ENCODE results near the gene SOX3. TPM values are rescaled to one million over a fixed set of nuclear protein-coding genes. Genes with fewer than 3 reads are reported as not detected.

The SOX3 gene
- total and polyA plus RNA-seq, 4 donors = not detected

GRCh38 chrX:140526171-140526570, 21.3 kb upstream of the SOX3 start:
- WGBS = 44% methylated on average over 5 of the region's 5 CpGs
- Histone ChIP-seq H3K9ac (ENCODE audit: low read depth in 1 of 2, low read length in 2 of 2) (no peak overlapping the region), H3K36me3 (ENCODE audit: control insufficient read depth in 4 of 4, insufficient read depth in 3 of 4, low read depth in 1 of 4, low read length in 3 of 4) (no peaks in the 10 kb centered on the region), H3K27me3 (ENCODE audit: control insufficient read depth in 4 of 4, insufficient read depth in 4 of 4, low read length in 3 of 4) (peaks cover 0 to 4% (median 1%) of the 10 kb centered on the region in 4 donors), H3K9me3 (ENCODE audit: control insufficient read depth in 4 of 4, low read length in 3 of 4) (no peaks in the 10 kb centered on the region), H3K4me3 (ENCODE audit: low read depth in 1 of 3, low read length in 3 of 3) (no peak overlapping the region), H3K27ac (ENCODE audit: low read depth in 1 of 2, low read length in 2 of 2) (no peak overlapping the region), H3K4me1 (ENCODE audit: control insufficient read depth in 4 of 4, insufficient read depth in 4 of 4, low read length in 3 of 4) (no peaks in the 10 kb centered on the region)
- TF ChIP-seq JUND (IDR thresholded peaks at IDR 0.05) (no peak), NR2F2 (IDR thresholded peaks at IDR 0.05) (no peak), EGR1 (IDR thresholded peaks at IDR 0.05; ENCODE audit: low read depth in 2 of 2) (no peak), RXRA (IDR thresholded peaks at IDR 0.05) (no peak), ZBTB33 (IDR thresholded peaks at IDR 0.05) (no peak), REST (IDR thresholded peaks at IDR 0.05) (no peak), RAD21 (IDR thresholded peaks at IDR 0.05) (no peak), FOXA2 (IDR thresholded peaks at IDR 0.05) (no peak), ATF3 (IDR thresholded peaks at IDR 0.05) (no peak), CTCF (IDR thresholded peaks at IDR 0.05; ENCODE audit: low read depth, low read length, missing input control) (no peak), HNF4A (conservative IDR thresholded peaks at IDR 0.05) (no peak), GABPA (IDR thresholded peaks at IDR 0.05 in 1 of 2, conservative IDR thresholded peaks at IDR 0.05 in 1 of 2) (no peak)
- DNase-seq (ENCODE audit: low spot score) = no peak

- H3K9me3 ChIP-seq (ENCODE audit: control insufficient read depth in 4 of 4, low read length in 3 of 4) = no peaks in the 10 kb centered on the region
- WGBS = 31% methylated on average over 2 of the region's 2 CpGs
- no peak for DNase-seq (ENCODE audit: low spot score)
- H3K27ac ChIP-seq (ENCODE audit: low read depth in 1 of 2, low read length in 2 of 2) = no peak overlapping the region
- no peak overlapping the region for H3K4me3 ChIP-seq (ENCODE audit: low read depth in 1 of 3, low read length in 3 of 3)
- peaks cover 0 to 6% (median 2%) of the 10 kb centered on the region in 4 donors for H3K27me3 ChIP-seq (ENCODE audit: control insufficient read depth in 4 of 4, insufficient read depth in 4 of 4, low read length in 3 of 4)
- H3K9ac ChIP-seq (ENCODE audit: low read depth in 1 of 2, low read length in 2 of 2) = no peak overlapping the region
- no peaks in the 10 kb centered on the region for H3K36me3 ChIP-seq (ENCODE audit: control insufficient read depth in 4 of 4, insufficient read depth in 3 of 4, low read depth in 1 of 4, low read length in 3 of 4)
- no peaks in the 10 kb centered on the region for H3K4me1 ChIP-seq (ENCODE audit: control insufficient read depth in 4 of 4, insufficient read depth in 4 of 4, low read length in 3 of 4)
- no peak for TF ChIP-seq FOXA1 (IDR thresholded peaks at IDR 0.05)
- no peak for TF ChIP-seq YY1 (IDR thresholded peaks at IDR 0.05)
- TF ChIP-seq ATF3 (IDR thresholded peaks at IDR 0.05) = no peak
- TF ChIP-seq SP1 (IDR thresholded peaks at IDR 0.05) = no peak
- TF ChIP-seq EGR1 (IDR thresholded peaks at IDR 0.05; ENCODE audit: low read depth in 2 of 2) = no peak
- TF ChIP-seq MAX (IDR thresholded peaks at IDR 0.05) = no peak
- no peak for TF ChIP-seq CTCF (IDR thresholded peaks at IDR 0.05; ENCODE audit: low read depth, low read length, missing input control)
- no peak for TF ChIP-seq ZBTB33 (IDR thresholded peaks at IDR 0.05)
Measured at GRCh38 chrX:140525448-140525847, 20.6 kb upstream of the SOX3 start.
